Fibroblast of the conjunctiva (primary cell): ENCODE data around the gene IKZF3.
"Not testable (repeated sequence)": the region's sequence is repeated elsewhere in the genome, so short reads cannot be mapped to it uniquely, and the experiment has no call there.

Experiments
- DNase-seq: peaks from one replicate; pipeline ENCODE4 v3.0.0-alpha.2; 2010; ENCODE audit warnings: low read depth

The IKZF3 gene

GRCh38 chr17:39738983-39739884 is 124.9 kb downstream of the IKZF3 start:
- DNase-seq, result no peak

- no peak for DNase-seq
Observed at GRCh38 chr17:39738568-39738901, 125.6 kb downstream of the IKZF3 start.

- no peak for DNase-seq
Observed at GRCh38 chr17:39737760-39738567, 126.1 kb downstream of the IKZF3 start, which contains the start of gene GRB7. GRB7 (plus strand) TSS chr17:39737938; CDS start chr17:39742302, 4,364 bp downstream.

- no peak for DNase-seq
Observed at GRCh38 chr17:39737206-39737759, 126.8 kb downstream of the IKZF3 start.

GRCh38 chr17:39736319-39737165 is 127.6 kb downstream of the IKZF3 start:
- DNase-seq, result no peak

- DNase-seq, result no peak
Observed at GRCh38 chr17:39735882-39736281, 128.2 kb downstream of the IKZF3 start.

GRCh38 chr17:39732586-39732985 is 131.5 kb downstream of the IKZF3 start:
- no peak for DNase-seq

- peak; percentile 56 for DNase-seq
Observed at GRCh38 chr17:39730095-39730921, 133.8 kb downstream of the IKZF3 start, which contains the start of gene MIEN1. MIEN1 (minus strand) TSS chr17:39730532; CDS start chr17:39730495, 37 bp downstream.

- no peak for DNase-seq
Observed at GRCh38 chr17:39729280-39729851, 134.7 kb downstream of the IKZF3 start.

- DNase-seq, result no peak
Observed at GRCh38 chr17:39727556-39727955, 136.6 kb downstream of the IKZF3 start.

GRCh38 chr17:39726617-39727016 is 137.5 kb downstream of the IKZF3 start:
- DNase-seq, result no peak

GRCh38 chr17:39725923-39726322 is 138.2 kb downstream of the IKZF3 start:
- DNase-seq, result not testable (repeated sequence)

GRCh38 chr17:39724731-39725130 is 139.4 kb downstream of the IKZF3 start:
- no peak for DNase-seq

GRCh38 chr17:39722965-39723848 is 140.9 kb downstream of the IKZF3 start:
- no peak for DNase-seq

- DNase-seq, result no peak
Observed at GRCh38 chr17:39722104-39722503, 142.0 kb downstream of the IKZF3 start.

GRCh38 chr17:39719563-39720355 is 144.4 kb downstream of the IKZF3 start:
- no peak for DNase-seq

GRCh38 chr17:39717660-39718059 is 146.5 kb downstream of the IKZF3 start:
- DNase-seq, result no peak

GRCh38 chr17:39716879-39717536 is 147.1 kb downstream of the IKZF3 start:
- DNase-seq, result no peak
